PFSK-1 (cell line): ENCODE data around the gene FZR1.

ENCODE experiments used
- FOXP2 ChIP-seq: optimal IDR thresholded peaks from 2 replicates; pipeline ENCODE3; 2011; ENCODE audit warnings: borderline replicate concordance, control low read depth, inconsistent platforms; ENCODE audit not compliant: insufficient read depth; ENCODE audit errors: extremely low read length, extremely low read depth
- POLR2AphosphoS5 ChIP-seq: IDR thresholded peaks from 2 replicates; pipeline ENCODE4 v1.6.1; 2012; ENCODE audit warnings: low read depth, mild to moderate bottlenecking, control low read depth, low read length, moderate library complexity
- SIN3A ChIP-seq: IDR thresholded peaks from 2 replicates; pipeline ENCODE4 v1.6.1; 2012; ENCODE audit warnings: mild to moderate bottlenecking, low read length, moderate library complexity, borderline replicate concordance; ENCODE audit not compliant: insufficient read depth
- TF ChIP-seq, protein P1 (sequence below), 2 experiments: IDR thresholded peaks; 2 replicates each; pipeline versions ENCODE4 v1.6.1 to v1.8.0; 2011 to 2012; ENCODE audit warnings: low read depth in 2 of 2, low read length in 2 of 2, control low read depth in 1 of 2, inconsistent platforms in 1 of 2, mild to moderate bottlenecking in 1 of 2, moderate library complexity in 1 of 2; ENCODE audit not compliant: insufficient read depth in 1 of 2

DNA sequence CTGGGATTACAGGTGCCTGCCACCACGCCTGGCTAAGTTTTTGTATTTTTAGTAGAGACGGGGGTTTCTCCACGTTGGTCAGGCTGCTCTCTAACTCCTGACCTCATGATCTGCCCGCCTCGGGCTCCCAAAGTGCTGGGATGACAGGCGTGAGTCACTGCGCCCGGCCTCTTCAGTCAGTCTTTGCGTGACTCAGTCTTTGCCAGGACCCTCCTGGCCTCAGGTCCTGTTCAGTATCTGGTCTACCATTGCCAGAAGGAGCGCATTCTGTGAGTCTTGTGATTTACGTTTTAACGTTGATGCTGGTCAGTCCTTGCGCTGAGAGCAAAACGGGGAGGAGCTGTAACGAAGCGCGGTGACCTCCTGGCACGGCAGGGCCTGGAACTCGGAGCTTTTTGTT is 59.0 kb downstream of the FZR1 start:
- TF ChIP-seq SIN3A (no peak), POLR2AphosphoS5 (no peak), FOXP2 (no peak)
- TF ChIP-seq, protein P1, sequence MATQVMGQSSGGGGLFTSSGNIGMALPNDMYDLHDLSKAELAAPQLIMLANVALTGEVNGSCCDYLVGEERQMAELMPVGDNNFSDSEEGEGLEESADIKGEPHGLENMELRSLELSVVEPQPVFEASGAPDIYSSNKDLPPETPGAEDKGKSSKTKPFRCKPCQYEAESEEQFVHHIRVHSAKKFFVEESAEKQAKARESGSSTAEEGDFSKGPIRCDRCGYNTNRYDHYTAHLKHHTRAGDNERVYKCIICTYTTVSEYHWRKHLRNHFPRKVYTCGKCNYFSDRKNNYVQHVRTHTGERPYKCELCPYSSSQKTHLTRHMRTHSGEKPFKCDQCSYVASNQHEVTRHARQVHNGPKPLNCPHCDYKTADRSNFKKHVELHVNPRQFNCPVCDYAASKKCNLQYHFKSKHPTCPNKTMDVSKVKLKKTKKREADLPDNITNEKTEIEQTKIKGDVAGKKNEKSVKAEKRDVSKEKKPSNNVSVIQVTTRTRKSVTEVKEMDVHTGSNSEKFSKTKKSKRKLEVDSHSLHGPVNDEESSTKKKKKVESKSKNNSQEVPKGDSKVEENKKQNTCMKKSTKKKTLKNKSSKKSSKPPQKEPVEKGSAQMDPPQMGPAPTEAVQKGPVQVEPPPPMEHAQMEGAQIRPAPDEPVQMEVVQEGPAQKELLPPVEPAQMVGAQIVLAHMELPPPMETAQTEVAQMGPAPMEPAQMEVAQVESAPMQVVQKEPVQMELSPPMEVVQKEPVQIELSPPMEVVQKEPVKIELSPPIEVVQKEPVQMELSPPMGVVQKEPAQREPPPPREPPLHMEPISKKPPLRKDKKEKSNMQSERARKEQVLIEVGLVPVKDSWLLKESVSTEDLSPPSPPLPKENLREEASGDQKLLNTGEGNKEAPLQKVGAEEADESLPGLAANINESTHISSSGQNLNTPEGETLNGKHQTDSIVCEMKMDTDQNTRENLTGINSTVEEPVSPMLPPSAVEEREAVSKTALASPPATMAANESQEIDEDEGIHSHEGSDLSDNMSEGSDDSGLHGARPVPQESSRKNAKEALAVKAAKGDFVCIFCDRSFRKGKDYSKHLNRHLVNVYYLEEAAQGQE (IDR thresholded peaks at IDR 0.05; ENCODE audit: insufficient read depth in 1 of 2, low read depth in 2 of 2, low read length in 2 of 2): no peak
